ENCODE measurements around the gene TMC2.
"Not testable (repeated sequence)": the region's sequence is repeated elsewhere in the genome, so short reads cannot be mapped to it uniquely, and the experiment has no call there.

TMC2 gene

GRCh38 chr20:2520617-2521016 lies 15.8 kb upstream of the TMC2 start:
- H3K4me3 ChIP-seq (replicated peaks; ENCODE audit: low read depth, low read length), result no peak overlapping the region

GRCh38 chr20:2521369-2522305 lies 14.7 kb upstream of the TMC2 start:
- H3K4me3 ChIP-seq (replicated peaks; ENCODE audit: low read depth, low read length), result no peak overlapping the region
- TF ChIP-seq CTCF (IDR thresholded peaks at IDR 0.05; ENCODE audit: low read length, missing control alignments), result peak; percentile 92
- DNase-seq (ENCODE audit: low read depth), result peak; percentile 61

More at GRCh38 chr20:2520617-2521016, 15.8 kb upstream of the TMC2 start:
- no peak for DNase-seq (ENCODE audit: low read depth)
- TF ChIP-seq CTCF (IDR thresholded peaks at IDR 0.05; ENCODE audit: low read length, missing control alignments), result no peak

- not testable (repeated sequence) for H3K4me3 ChIP-seq (replicated peaks; ENCODE audit: low read depth, low read length); DNase-seq (ENCODE audit: low read depth)
Measured at GRCh38 chr20:2522826-2523429, 13.4 kb upstream of the TMC2 start.

DNA sequence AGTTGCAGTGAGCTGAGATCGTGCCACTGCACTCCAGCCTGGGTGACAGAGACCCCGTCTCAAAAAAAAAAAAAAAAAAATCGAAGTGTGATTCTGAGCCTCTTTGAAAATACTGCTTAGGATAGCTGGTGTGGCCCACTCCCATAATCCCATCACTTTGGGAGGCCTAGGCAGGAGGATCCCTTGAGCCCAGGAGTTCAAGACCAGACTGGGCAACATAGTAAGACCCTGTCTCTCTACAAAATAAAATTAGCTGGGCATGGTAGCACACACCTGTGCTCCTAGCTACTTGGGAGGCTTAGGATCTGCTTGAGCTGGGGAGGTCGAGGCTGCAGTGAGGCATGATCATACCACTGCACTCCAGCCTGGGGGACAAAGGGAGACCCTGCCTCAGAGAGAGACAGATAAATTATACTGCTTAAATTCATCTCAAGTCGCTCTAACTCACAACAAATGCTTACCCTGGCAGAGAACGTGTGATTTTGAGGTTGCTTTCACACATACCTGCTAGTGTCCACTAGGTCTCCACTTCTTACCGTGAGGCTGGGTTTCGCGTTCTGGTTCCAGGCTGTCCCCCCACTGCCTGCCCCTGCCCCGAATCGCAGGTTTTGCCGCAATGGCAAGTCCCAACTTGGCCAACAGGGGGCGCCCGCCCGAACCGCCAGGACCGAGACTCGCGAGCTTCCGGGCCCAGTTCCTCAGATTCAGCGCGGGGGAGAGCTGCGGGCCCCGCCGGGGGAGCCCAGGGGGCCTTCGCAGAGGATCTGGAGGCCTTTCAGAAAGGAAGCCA lies 12.3 kb upstream of the TMC2 start:
- peak; percentile 80 for DNase-seq (ENCODE audit: low read depth)
- H3K4me3 ChIP-seq (replicated peaks; ENCODE audit: low read depth, low read length), result peak overlapping the region; percentile 82
- TF ChIP-seq CTCF (IDR thresholded peaks at IDR 0.05; ENCODE audit: low read length, missing control alignments), result peak; percentile 84

- peak; percentile 62 for DNase-seq (ENCODE audit: low read depth)
- no peak for TF ChIP-seq CTCF (IDR thresholded peaks at IDR 0.05; ENCODE audit: low read length, missing control alignments)
- H3K4me3 ChIP-seq (replicated peaks; ENCODE audit: low read depth, low read length), result peak overlapping the region; percentile 82
Measured at GRCh38 chr20:2524709-2525506, 11.5 kb upstream of the TMC2 start.

DNA sequence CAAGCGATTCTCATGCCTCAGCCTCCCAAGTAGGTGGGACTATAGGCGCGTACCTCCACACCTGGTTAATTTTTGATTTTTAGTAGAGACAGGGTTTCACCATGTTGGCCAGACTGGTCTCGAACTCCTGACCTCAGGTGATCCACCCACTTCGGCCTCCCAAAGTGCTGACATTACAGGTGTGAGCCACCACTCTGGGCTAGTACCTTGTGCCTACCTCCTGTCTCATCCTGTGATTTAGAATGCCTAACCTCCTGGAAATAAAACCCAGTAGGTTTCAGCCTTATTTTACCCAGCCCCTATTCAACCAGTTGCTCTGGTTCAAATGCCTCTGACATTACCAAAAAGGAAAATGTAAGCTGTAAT lies 10.2 kb upstream of the TMC2 start:
- H3K4me3 ChIP-seq (replicated peaks; ENCODE audit: low read depth, low read length); DNase-seq (ENCODE audit: low read depth): not testable (repeated sequence)

- no peak for TF ChIP-seq CTCF (IDR thresholded peaks at IDR 0.05; ENCODE audit: low read length, missing control alignments)
- H3K4me3 ChIP-seq (replicated peaks; ENCODE audit: low read depth, low read length), result no peak overlapping the region
- no peak for DNase-seq (ENCODE audit: low read depth)
Measured at GRCh38 chr20:2527762-2528161, 8.6 kb upstream of the TMC2 start.

All from fibroblast of pulmonary artery (primary cell).